GF-D8 (cell line): ENCODE measurements around the gene INTS13.
"Not testable (repeated sequence)": the region's sequence is repeated elsewhere in the genome, so short reads cannot be mapped to it uniquely, and the experiment has no call there.

ENCODE experiments used
- DNase-seq: peaks from one replicate; lab custom pipeline; 2025; lab: John Stamatoyannopoulos, UW

Gene INTS13

DNA sequence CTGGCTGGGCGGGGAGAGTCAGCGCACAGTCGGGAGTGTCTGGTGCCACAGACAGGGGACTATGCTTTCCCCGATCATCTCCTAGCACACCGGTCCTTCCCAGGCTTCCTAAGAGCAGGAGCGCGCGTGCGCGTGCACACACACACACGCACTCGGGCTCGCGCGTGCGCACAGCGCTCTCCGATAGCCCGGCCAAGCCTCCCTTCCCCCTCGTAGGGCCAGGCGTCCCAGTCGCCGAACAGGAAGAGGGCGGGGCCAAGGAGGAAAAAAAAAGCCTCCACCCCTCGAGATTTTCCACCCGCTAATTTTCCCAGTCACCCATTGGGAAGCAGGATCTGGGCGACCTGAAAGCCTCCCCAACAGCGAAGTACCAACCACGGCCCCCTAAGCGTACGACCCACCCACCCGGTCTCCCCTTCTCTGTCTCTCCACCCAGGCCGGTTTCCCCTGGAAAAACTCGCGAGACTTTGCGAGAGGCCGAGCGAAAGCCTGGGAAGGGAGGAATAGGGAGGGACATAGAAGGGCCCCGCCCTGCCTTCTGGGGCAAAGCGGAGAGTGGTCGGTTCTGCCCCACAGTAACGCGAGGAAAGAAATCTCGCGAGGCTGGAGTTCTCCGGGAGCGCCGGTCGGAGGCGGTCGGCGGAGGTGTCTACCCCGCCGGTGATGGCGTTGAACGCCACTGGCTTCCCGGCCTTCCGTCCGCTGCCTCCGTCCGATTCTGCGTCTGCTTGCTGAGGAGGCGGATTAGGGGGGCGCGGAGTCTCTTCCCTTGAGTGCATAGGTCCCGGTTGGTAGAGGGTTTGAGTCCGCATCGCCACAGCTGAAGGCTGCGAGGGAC, at the start of gene INTS13, which contains the start of gene FGFR1OP2:
INTS13 (minus strand) TSS at position 119 of the 838 bp plus-strand sequence. CDS start 1,178 bp downstream, outside the sequence.
FGFR1OP2 (plus strand) TSS at position 608 of the 838 bp plus-strand sequence. CDS start 15,689 bp downstream, outside the sequence.
- DNase-seq, result peak; percentile 91

DNA sequence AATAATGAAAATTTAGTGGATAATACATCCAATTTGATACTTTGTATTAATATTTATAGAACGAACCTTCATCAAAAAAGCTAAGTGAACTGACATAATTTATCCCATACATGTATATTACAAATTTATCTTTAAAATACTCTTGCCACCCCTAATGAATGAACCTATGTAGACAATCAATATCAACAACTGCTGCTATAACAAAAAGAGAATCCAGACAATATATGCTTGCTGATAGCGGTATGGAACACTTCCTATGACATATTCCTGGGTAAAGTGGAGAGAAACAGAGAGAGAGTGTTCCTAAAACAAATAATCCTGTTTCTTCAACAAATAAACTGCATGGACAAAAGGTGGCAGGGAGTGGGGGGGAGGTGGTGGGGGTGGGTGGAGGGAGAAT, 45.1 kb upstream of the INTS13 start:
- DNase-seq, result no peak

- no peak for DNase-seq
Measured at GRCh38 chr12:26979733-26980132, 42.0 kb upstream of the INTS13 start.

DNA sequence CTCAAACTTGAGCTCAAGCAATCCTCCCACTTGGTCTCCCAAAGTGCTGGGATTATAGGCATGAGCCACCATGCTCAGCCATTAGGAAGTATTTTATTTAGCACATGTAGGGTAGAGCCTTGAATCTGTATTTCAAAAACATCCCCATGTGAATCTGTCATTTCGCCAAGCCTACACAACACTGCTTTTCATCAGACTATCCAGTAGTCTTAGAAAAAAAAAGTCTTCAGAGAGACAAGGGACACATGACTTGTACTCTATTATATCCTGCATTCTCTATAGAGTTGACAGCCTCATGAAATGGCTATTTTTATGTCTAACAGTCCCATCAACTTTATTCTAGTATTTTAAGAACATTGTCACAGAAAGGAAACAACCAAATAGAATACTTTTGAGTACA, 41.0 kb upstream of the INTS13 start:
- DNase-seq, result no peak

DNA sequence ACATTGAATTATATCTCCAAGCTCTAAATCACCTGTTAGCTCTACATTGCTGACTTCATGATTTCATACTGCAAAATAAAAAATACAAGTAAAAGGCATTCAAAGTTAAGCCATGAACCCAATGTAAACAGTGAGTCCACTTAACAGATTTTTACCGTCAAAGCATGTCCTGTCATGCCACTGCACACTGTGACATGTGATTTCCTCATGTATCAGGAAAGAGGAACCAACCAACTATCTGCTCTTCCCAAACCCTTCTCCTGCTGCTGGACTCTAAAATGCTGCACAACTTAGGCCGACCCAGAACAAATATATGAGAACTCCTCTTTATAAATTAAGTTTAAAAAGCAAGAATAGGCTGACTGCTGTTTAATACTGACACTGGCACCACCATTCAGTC, 38.9 kb upstream of the INTS13 start:
- no peak for DNase-seq

- DNase-seq, result no peak
Measured at GRCh38 chr12:26971963-26972362, 34.2 kb upstream of the INTS13 start.

DNA sequence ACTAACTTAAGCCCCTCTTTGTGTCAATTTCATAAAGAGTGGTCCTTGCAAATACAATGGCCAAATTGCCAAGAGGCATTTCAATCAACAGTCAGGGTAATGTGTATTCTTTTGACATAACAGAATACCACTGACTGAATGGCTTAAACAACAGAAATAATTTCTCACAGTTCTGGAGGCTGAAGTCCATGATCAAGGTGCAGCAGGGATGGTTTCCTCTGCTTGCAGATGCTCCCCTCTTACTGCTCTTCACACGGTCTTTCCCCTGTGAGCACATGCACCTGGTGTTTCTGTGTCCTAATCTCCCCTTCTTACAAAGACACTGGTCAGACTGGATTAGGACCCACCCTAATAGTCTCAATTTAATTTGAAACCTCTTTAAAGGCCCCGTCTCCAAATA, 32.4 kb upstream of the INTS13 start:
- DNase-seq, result no peak

GRCh38 chr12:26966842-26967241, 29.1 kb upstream of the INTS13 start:
- DNase-seq, result no peak

DNA sequence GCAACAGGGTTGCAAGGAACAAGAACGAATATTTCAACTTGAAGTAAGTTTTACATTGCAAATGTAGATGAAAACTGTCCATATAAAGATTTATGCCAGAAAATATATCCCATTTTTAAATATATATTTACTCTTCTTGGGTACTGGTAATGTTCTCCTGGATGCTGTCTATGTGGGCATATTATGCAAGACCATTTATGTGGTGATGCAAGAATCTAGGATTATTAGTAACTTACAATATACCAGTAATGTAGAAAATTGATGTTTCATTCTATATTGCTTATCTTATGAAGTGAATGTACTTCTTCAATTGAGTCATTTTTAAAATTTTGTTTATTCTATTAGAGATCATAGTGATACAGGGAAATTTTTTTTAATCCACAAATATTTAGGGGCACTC, 25.6 kb upstream of the INTS13 start:
- no peak for DNase-seq

DNA sequence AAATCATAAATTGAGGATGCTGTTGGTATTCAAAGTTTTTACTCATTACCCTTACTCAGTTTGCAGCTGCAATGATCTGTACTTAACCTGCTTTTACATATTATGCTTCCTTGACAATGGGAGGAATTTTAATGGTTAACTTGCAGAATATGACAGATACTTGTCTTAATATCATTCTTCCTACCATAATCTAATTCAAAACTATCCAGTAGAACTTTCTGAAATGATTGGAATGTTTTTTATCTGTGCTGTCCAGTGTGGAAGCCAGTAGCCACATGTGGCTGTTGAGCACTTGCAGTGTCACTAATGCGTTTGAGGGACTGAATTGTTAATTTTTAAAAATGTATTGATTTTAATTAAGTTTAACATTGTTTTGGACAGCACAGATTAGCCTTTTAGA, 24.0 kb upstream of the INTS13 start:
- DNase-seq, result no peak

DNA sequence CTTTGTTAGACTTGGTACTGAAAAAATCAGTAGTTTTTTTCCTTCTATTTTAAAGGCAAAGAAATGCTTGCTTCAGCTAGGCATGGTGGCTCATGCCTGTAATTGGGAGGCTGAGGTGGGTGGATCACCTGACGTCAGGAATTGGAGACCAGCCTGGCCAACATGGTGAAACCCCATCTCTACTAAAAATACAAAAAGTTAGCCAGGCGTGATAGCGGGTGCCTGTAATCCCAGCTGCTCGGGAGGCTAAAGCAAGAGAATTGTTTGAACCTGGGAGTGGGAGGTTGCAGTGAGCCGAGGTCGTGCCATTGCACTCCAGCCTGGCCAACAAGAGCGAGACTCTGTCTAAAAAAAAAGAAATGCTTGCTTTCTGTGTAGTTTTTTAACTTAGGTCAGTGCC, 23.6 kb upstream of the INTS13 start:
- DNase-seq, result not testable (repeated sequence)

DNA sequence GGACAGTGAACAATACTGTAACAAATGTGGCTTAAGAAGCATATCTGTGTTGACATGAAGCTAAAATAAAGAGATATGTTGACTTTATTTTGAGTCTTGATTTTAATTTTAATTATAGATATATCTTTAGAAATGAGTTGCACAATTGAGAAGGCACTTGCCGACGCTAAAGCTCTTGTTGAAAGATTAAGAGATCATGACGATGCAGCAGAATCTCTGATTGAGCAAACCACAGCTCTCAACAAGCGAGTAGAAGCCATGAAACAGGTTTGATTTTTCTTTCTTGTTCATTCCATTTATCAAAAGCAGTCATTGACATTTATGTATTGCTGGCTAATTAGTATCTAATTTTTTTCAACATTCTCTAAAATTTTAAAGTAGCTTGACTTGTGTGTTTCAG, 16.2 kb upstream of the INTS13 start:
- DNase-seq, result no peak

DNA sequence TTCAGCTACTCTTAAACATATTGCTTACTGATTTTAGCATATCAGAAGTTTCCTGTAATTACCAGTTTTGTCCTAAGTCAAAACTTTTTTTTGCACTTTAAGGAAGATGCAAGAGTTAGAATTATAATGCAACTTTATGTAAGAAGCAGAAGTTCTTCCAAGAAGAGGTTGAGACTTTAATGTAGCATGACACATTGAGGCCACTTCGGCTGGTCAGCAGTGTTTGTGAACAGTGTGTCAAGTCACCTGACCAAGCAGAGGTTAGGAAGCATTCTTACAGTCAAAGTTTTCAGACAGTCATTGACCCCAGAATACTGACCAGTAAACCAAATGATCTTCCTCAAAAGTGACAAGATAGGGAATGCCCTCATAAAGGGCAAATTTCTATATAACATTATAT, 15.7 kb upstream of the INTS13 start:
- no peak for DNase-seq

DNA sequence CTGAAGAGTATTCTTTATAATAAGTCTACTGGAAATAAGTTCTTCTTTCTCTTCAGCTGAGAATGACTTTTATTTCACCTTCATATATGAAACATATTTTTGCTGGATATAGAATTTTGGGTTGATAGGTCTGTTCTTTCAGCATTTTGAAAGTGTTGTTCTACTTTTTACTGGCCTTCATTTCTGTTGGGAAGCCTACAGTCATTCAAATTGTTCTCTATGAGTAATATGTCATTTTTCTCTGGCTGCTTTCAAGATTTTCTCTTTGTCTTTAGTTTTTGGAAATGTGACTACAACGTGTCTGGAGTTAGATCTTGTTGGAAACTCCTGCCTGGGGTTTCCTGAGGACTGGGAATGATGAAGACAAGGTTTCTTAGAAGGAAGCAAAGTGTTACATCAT, 10.5 kb upstream of the INTS13 start:
- no peak for DNase-seq

DNA sequence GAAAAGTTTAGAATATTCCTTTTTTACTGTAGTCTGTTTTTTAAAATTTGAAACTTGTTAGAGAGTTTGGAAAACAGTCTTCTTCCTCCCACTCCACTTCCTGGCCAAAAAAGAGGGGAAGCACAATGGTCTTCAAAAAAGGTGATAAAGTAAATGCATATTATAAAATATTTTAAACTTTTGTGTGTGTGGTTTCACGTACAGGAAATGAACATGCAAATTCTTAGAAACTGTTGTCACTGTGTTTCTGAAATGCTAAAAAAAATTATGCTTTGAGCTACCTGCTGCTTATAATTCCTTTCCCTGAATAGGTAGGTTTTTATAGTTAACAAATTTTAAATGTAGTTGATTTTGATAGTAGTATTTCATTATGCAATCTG, 3.4 kb upstream of the INTS13 start:
- no peak for DNase-seq

GRCh38 chr12:26940516-26941214, 2.9 kb upstream of the INTS13 start:
- DNase-seq, result no peak

DNA sequence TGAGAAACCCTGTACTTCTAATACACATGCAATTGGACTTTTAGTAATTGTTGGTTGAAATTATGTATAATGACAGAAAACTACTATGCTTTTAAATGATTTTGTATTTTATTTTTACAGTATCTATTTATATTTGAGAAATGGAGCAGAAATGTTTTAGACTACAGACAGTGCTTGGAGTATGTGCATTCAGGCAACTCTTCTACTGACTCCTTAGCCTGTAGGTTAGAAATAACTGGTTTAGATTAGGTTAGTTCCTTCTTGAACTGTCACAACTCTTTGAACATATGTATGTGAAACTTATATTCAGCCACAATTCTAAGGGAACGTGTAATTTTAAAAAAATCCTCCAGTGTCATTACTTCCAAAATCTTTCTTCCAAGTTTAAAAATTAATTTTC, 2.2 kb upstream of the INTS13 start:
- no peak for DNase-seq

- DNase-seq, result no peak
Measured at GRCh38 chr12:26939192-26939832, 1.5 kb upstream of the INTS13 start.

DNA sequence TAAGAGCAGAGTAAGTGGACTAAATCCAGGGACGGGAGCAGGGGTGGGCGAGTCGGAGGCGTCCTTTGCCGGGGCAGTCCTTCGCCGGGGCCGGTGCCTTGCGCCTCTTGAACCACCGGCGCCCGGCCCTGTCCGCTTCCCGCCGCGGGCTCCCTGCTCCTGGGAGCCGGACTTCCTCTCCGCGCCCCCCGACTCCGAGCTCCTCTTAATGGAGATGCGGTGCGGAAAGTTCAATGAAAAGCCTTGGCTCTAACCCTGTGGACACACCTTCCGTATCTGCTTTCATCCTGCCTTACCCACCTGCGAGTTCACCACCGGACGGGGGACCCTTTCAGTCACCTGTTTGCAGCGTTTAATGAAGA, 901 bp upstream of the INTS13 start:
- no peak for DNase-seq

DNA sequence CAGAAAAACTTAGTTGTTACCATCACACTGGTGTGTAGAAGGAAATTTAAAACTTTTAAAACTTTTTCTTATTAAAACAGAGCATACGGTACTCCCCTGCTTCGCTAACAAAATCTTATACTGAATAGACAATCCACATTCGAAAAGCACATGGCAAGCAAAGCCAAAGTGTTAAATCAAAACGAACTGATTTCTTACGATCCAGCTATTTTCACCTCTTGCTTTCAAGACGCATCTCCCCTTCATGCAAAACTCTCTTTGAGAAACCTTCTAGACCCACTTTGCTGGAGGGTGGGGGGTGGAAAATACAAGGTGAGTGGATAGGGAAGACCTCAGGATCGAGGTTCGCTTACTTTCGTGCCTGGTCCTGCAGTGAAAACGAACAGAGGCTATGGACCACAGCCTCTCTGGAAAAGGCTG, 328 bp downstream of the INTS13 start:
- no peak for DNase-seq

GRCh38 chr12:26936559-26937442, 980 bp downstream of the INTS13 start:
- DNase-seq, result peak; percentile 23
